ENCODE data around the gene FADS2.

- TF ChIP-seq CTCF (conservative IDR thresholded peaks at IDR 0.05; ENCODE audit: low read depth, low read length), result no peak
- no peak for TF ChIP-seq EZH2 (IDR thresholded peaks at IDR 0.05; ENCODE audit: borderline replicate concordance, low read depth, low read length, poor library complexity, severe bottlenecking)
Measured at GRCh38 chr11:61854966-61855714, 27.0 kb downstream of the FADS2 start.

Measured in A673 (cell line).